ENCODE measurements around the gene SLC4A3.

Gene SLC4A3

GRCh38 chr2:219636144-219636915 is 8.9 kb downstream of the SLC4A3 start:
- Histone ChIP-seq H3K4me1 (ENCODE audit: insufficient read depth, low read length) (no peaks in the 10 kb centered on the region), H3K4me2 (ENCODE audit: insufficient read depth, low read length) (no peak overlapping the region), H3K79me2 (ENCODE audit: insufficient read depth, low read length) (no peaks in the 10 kb centered on the region), H3K36me3 (ENCODE audit: insufficient read depth, low read length) (no peaks in the 10 kb centered on the region), H4K20me1 (ENCODE audit: insufficient read depth, low read length) (no peaks in the 10 kb centered on the region), H3K27me3 (ENCODE audit: insufficient read depth, low read length, poor library complexity) (no peaks in the 10 kb centered on the region), H3K9ac (ENCODE audit: low read depth, low read length) (no peak overlapping the region), H2AFZ (ENCODE audit: low read depth, low read length) (no peak overlapping the region), H3K4me3 (ENCODE audit: low read depth in 1 of 2, low read length in 2 of 2) (no peak overlapping the region), H3K9me3 (ENCODE audit: insufficient read depth, low read length, severe bottlenecking) (no peaks in the 10 kb centered on the region), H3K27ac (ENCODE audit: low read length) (no peak overlapping the region)
- DNase-seq (no peak), ATAC-seq (ENCODE audit: insufficient read depth, low read depth) (no peak)
- TF ChIP-seq CTCF (IDR thresholded peaks at IDR 0.05; ENCODE audit: borderline replicate concordance, extremely low read depth, low read length, poor library complexity, severe bottlenecking) (no peak), EZH2 (IDR thresholded peaks at IDR 0.05; ENCODE audit: borderline replicate concordance, low read depth, low read length, severe bottlenecking) (no peak)

- DNase-seq: no peak
- Histone ChIP-seq H3K27ac (ENCODE audit: low read length) (no peak overlapping the region), H3K9me3 (ENCODE audit: insufficient read depth, low read length, severe bottlenecking) (no peaks in the 10 kb centered on the region), H2AFZ (ENCODE audit: low read depth, low read length) (no peak overlapping the region), H3K4me1 (ENCODE audit: insufficient read depth, low read length) (no peaks in the 10 kb centered on the region), H4K20me1 (ENCODE audit: insufficient read depth, low read length) (0 out of 2 replicates have a peak, but pooled peaks cover 2% of the 10 kb centered on the region), H3K4me2 (ENCODE audit: insufficient read depth, low read length) (no peak overlapping the region), H3K79me2 (ENCODE audit: insufficient read depth, low read length) (no peaks in the 10 kb centered on the region), H3K27me3 (ENCODE audit: insufficient read depth, low read length, poor library complexity) (no peaks in the 10 kb centered on the region), H3K36me3 (ENCODE audit: insufficient read depth, low read length) (no peaks in the 10 kb centered on the region), H3K4me3 (ENCODE audit: low read depth in 1 of 2, low read length in 2 of 2) (no peak overlapping the region), H3K9ac (ENCODE audit: low read depth, low read length) (no peak overlapping the region)
- ATAC-seq (ENCODE audit: insufficient read depth, low read depth): no peak
- no peak for TF ChIP-seq CTCF (IDR thresholded peaks at IDR 0.05; ENCODE audit: borderline replicate concordance, extremely low read depth, low read length, poor library complexity, severe bottlenecking)
- no peak for TF ChIP-seq EZH2 (IDR thresholded peaks at IDR 0.05; ENCODE audit: borderline replicate concordance, low read depth, low read length, severe bottlenecking)
These were observed 9.8 kb downstream of the SLC4A3 start for GRCh38 chr2:219636941-219637841.

GRCh38 chr2:219637842-219638185 is 10.4 kb downstream of the SLC4A3 start:
- Histone ChIP-seq H3K27ac (ENCODE audit: low read length) (no peak overlapping the region), H3K4me1 (ENCODE audit: insufficient read depth, low read length) (peaks cover 2% of the 10 kb centered on the region; the same call in 1 of the 2 replicates), H3K36me3 (ENCODE audit: insufficient read depth, low read length) (no peaks in the 10 kb centered on the region), H4K20me1 (ENCODE audit: insufficient read depth, low read length) (0 out of 2 replicates have a peak, but pooled peaks cover 3% of the 10 kb centered on the region), H3K4me3 (ENCODE audit: low read depth in 1 of 2, low read length in 2 of 2) (no peak overlapping the region), H3K4me2 (ENCODE audit: insufficient read depth, low read length) (no peak overlapping the region), H3K79me2 (ENCODE audit: insufficient read depth, low read length) (no peaks in the 10 kb centered on the region), H3K9ac (ENCODE audit: low read depth, low read length) (no peak overlapping the region), H3K9me3 (ENCODE audit: insufficient read depth, low read length, severe bottlenecking) (no peaks in the 10 kb centered on the region), H2AFZ (ENCODE audit: low read depth, low read length) (no peak overlapping the region), H3K27me3 (ENCODE audit: insufficient read depth, low read length, poor library complexity) (no peaks in the 10 kb centered on the region)
- no peak for TF ChIP-seq CTCF (IDR thresholded peaks at IDR 0.05; ENCODE audit: borderline replicate concordance, extremely low read depth, low read length, poor library complexity, severe bottlenecking)
- no peak for TF ChIP-seq EZH2 (IDR thresholded peaks at IDR 0.05; ENCODE audit: borderline replicate concordance, low read depth, low read length, severe bottlenecking)
- DNase-seq (no peak), ATAC-seq (ENCODE audit: insufficient read depth, low read depth) (no peak)

Measured in DND-41 (cell line).